Measurements from ENCODE around the gene RORB.

- TF ChIP-seq, protein P1, sequence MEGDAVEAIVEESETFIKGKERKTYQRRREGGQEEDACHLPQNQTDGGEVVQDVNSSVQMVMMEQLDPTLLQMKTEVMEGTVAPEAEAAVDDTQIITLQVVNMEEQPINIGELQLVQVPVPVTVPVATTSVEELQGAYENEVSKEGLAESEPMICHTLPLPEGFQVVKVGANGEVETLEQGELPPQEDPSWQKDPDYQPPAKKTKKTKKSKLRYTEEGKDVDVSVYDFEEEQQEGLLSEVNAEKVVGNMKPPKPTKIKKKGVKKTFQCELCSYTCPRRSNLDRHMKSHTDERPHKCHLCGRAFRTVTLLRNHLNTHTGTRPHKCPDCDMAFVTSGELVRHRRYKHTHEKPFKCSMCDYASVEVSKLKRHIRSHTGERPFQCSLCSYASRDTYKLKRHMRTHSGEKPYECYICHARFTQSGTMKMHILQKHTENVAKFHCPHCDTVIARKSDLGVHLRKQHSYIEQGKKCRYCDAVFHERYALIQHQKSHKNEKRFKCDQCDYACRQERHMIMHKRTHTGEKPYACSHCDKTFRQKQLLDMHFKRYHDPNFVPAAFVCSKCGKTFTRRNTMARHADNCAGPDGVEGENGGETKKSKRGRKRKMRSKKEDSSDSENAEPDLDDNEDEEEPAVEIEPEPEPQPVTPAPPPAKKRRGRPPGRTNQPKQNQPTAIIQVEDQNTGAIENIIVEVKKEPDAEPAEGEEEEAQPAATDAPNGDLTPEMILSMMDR (IDR thresholded peaks at IDR 0.05), result no peak
- no peak for TF ChIP-seq POLR2A (IDR thresholded peaks at IDR 0.05)
These were observed 1.5 kb downstream of the RORB start for GRCh38 chr9:74498621-74499095.

Measured in body of pancreas (tissue), 4 donors.